Liver (tissue), 3 donors: ENCODE data around the gene CDH23.

Experiments
- EGR1 ChIP-seq, 2 donors: IDR thresholded peaks; 2 replicates each; pipeline ENCODE4 v1.6.1; 2016 to 2018; ENCODE audit warnings: antibody characterized with exemption in 2 of 2, low read depth in 2 of 2
- FOXA1 ChIP-seq: IDR thresholded peaks from 2 replicates; pipeline ENCODE4 v1.6.1; 2016; ENCODE audit warnings: antibody characterized with exemption
- JUND ChIP-seq, 2 donors: IDR thresholded peaks; 2 replicates each; pipeline ENCODE4 v1.6.1; 2016; ENCODE audit warnings: antibody characterized with exemption in 2 of 2
- RAD21 ChIP-seq, 2 donors: IDR thresholded peaks; 2 replicates each; pipeline ENCODE4 v1.6.1; 2016; ENCODE audit warnings: antibody characterized with exemption in 2 of 2, mild to moderate bottlenecking in 2 of 2
- TAF1 ChIP-seq: conservative IDR thresholded peaks from 2 replicates; pipeline ENCODE4 v1.6.1; 2016; ENCODE audit warnings: antibody characterized with exemption, mild to moderate bottlenecking
- TF ChIP-seq, protein P1 (sequence below): fragments of 150-350 bp; IDR thresholded peaks from 2 replicates; pipeline ENCODE4 v1.5.1; 2017; ENCODE audit warnings: improper control_type of control experiment, low read depth, low read length; ENCODE audit not compliant: missing input control
- TF ChIP-seq, protein P2 (sequence below): IDR thresholded peaks from 2 replicates; pipeline ENCODE4 v1.6.1; 2016; ENCODE audit warnings: antibody characterized with exemption, mild to moderate bottlenecking
- TF ChIP-seq, protein P3 (sequence below): IDR thresholded peaks from 2 replicates; pipeline ENCODE4 v1.6.1; 2016; ENCODE audit warnings: antibody characterized with exemption
- donor health status: healthy.
- donor health status: healthy.

DNA sequence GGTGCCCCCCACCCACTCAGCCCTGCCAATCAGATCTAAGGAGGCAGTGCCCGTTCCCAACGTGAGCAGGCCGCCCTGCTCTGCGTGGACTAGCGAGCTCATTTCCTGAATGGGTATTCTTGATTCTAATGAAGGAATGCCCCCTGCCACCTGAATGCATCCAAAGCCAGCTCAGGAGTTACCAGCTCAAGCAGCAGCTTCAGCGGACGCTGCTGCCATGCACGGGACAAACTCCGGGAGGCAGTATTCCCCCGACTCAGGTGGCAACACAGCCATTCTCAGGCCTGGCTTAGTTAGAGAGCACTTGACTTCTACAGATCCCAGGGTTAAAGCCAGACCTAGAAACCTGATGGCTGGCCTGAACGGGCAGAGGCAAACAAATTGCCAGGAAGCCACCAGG lies 428.5 kb downstream of the CDH23 start:
- TF ChIP-seq, protein P1, sequence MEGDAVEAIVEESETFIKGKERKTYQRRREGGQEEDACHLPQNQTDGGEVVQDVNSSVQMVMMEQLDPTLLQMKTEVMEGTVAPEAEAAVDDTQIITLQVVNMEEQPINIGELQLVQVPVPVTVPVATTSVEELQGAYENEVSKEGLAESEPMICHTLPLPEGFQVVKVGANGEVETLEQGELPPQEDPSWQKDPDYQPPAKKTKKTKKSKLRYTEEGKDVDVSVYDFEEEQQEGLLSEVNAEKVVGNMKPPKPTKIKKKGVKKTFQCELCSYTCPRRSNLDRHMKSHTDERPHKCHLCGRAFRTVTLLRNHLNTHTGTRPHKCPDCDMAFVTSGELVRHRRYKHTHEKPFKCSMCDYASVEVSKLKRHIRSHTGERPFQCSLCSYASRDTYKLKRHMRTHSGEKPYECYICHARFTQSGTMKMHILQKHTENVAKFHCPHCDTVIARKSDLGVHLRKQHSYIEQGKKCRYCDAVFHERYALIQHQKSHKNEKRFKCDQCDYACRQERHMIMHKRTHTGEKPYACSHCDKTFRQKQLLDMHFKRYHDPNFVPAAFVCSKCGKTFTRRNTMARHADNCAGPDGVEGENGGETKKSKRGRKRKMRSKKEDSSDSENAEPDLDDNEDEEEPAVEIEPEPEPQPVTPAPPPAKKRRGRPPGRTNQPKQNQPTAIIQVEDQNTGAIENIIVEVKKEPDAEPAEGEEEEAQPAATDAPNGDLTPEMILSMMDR, result no peak
- no peak for TF ChIP-seq TAF1
- TF ChIP-seq EGR1 (IDR thresholded peaks at IDR 0.05; ENCODE audit: low read depth in 2 of 2), result no peak
- TF ChIP-seq, protein P2, sequence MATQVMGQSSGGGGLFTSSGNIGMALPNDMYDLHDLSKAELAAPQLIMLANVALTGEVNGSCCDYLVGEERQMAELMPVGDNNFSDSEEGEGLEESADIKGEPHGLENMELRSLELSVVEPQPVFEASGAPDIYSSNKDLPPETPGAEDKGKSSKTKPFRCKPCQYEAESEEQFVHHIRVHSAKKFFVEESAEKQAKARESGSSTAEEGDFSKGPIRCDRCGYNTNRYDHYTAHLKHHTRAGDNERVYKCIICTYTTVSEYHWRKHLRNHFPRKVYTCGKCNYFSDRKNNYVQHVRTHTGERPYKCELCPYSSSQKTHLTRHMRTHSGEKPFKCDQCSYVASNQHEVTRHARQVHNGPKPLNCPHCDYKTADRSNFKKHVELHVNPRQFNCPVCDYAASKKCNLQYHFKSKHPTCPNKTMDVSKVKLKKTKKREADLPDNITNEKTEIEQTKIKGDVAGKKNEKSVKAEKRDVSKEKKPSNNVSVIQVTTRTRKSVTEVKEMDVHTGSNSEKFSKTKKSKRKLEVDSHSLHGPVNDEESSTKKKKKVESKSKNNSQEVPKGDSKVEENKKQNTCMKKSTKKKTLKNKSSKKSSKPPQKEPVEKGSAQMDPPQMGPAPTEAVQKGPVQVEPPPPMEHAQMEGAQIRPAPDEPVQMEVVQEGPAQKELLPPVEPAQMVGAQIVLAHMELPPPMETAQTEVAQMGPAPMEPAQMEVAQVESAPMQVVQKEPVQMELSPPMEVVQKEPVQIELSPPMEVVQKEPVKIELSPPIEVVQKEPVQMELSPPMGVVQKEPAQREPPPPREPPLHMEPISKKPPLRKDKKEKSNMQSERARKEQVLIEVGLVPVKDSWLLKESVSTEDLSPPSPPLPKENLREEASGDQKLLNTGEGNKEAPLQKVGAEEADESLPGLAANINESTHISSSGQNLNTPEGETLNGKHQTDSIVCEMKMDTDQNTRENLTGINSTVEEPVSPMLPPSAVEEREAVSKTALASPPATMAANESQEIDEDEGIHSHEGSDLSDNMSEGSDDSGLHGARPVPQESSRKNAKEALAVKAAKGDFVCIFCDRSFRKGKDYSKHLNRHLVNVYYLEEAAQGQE, result no peak
- TF ChIP-seq JUND (IDR thresholded peaks at IDR 0.05), result no peak
- TF ChIP-seq RAD21 (IDR thresholded peaks at IDR 0.05), result no peak
- no peak for TF ChIP-seq FOXA1
- TF ChIP-seq, protein P3, sequence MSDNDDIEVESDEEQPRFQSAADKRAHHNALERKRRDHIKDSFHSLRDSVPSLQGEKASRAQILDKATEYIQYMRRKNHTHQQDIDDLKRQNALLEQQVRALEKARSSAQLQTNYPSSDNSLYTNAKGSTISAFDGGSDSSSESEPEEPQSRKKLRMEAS, result no peak
